IPS-18a (cell line): Measurements from ENCODE around the gene SLC27A3.

ENCODE experiments used
- H3K27ac ChIP-seq: one replicate; pipeline ENCODE4 v1.5.1; 2013; ENCODE audit warnings: low read length
- H3K27me3 ChIP-seq: one replicate; pipeline ENCODE4 v1.6.1; 2013; ENCODE audit warnings: mild to moderate bottlenecking, low read length; ENCODE audit not compliant: control insufficient read depth, insufficient read depth
- H3K36me3 ChIP-seq: one replicate; pipeline ENCODE4 v1.6.1; 2013; ENCODE audit warnings: low read depth, low read length; ENCODE audit not compliant: control insufficient read depth
- H3K4me1 ChIP-seq: one replicate; pipeline ENCODE4 v1.6.1; 2013; ENCODE audit warnings: low read depth, low read length; ENCODE audit not compliant: control insufficient read depth
- H3K4me3 ChIP-seq: one replicate; pipeline ENCODE4 v1.5.1; 2013; ENCODE audit warnings: low read length
- H3K9ac ChIP-seq: one replicate; pipeline ENCODE4 v1.6.1; 2013; ENCODE audit warnings: mild to moderate bottlenecking, low read length, moderate library complexity
- H3K9me3 ChIP-seq: one replicate; pipeline ENCODE4 v1.6.1; 2013; ENCODE audit warnings: low read depth, low read length; ENCODE audit not compliant: control insufficient read depth

SLC27A3 gene

GRCh38 chr1:153767519-153767918 is 7.7 kb upstream of the SLC27A3 start:
- H3K27ac ChIP-seq: no peak overlapping the region
- H3K9me3 ChIP-seq: no peaks in the 10 kb centered on the region
- peaks cover 74% of the 10 kb centered on the region for H3K36me3 ChIP-seq
- no peak overlapping the region for H3K9ac ChIP-seq
- peaks cover 11% of the 10 kb centered on the region for H3K4me1 ChIP-seq
- H3K4me3 ChIP-seq: no peak overlapping the region
- no peaks in the 10 kb centered on the region for H3K27me3 ChIP-seq

GRCh38 chr1:153768316-153769181 is 6.7 kb upstream of the SLC27A3 start:
- H3K36me3 ChIP-seq: peaks cover 72% of the 10 kb centered on the region
- H3K9ac ChIP-seq: no peak overlapping the region

GRCh38 chr1:153769221-153769620 is 6.0 kb upstream of the SLC27A3 start:
- Histone ChIP-seq H3K27ac (no peak overlapping the region), H3K27me3 (no peaks in the 10 kb centered on the region), H3K9me3 (no peaks in the 10 kb centered on the region), H3K36me3 (peaks cover 67% of the 10 kb centered on the region), H3K4me3 (no peak overlapping the region), H3K9ac (no peak overlapping the region), H3K4me1 (peaks cover 11% of the 10 kb centered on the region)

More at GRCh38 chr1:153768316-153769181, 6.7 kb upstream of the SLC27A3 start:
- H3K4me3 ChIP-seq: no peak overlapping the region
- no peaks in the 10 kb centered on the region for H3K27me3 ChIP-seq
- H3K27ac ChIP-seq: no peak overlapping the region
- peaks cover 11% of the 10 kb centered on the region for H3K4me1 ChIP-seq
- H3K9me3 ChIP-seq: no peaks in the 10 kb centered on the region

GRCh38 chr1:153770797-153771196 is 4.4 kb upstream of the SLC27A3 start:
- Histone ChIP-seq H3K9me3 (no peaks in the 10 kb centered on the region), H3K27me3 (no peaks in the 10 kb centered on the region), H3K36me3 (peaks cover 57% of the 10 kb centered on the region), H3K4me3 (no peak overlapping the region), H3K9ac (no peak overlapping the region), H3K4me1 (peaks cover 14% of the 10 kb centered on the region), H3K27ac (no peak overlapping the region)

GRCh38 chr1:153771261-153771660 is 3.9 kb upstream of the SLC27A3 start:
- H3K9me3 ChIP-seq: no peaks in the 10 kb centered on the region
- H3K4me3 ChIP-seq: no peak overlapping the region
- H3K4me1 ChIP-seq: peaks cover 14% of the 10 kb centered on the region
- peaks cover 57% of the 10 kb centered on the region for H3K36me3 ChIP-seq
- H3K9ac ChIP-seq: no peak overlapping the region
- H3K27me3 ChIP-seq: no peaks in the 10 kb centered on the region
- H3K27ac ChIP-seq: no peak overlapping the region

- H3K4me3 ChIP-seq: no peak overlapping the region
- no peak overlapping the region for H3K27ac ChIP-seq
- H3K4me1 ChIP-seq: peaks cover 18% of the 10 kb centered on the region
- peaks cover 53% of the 10 kb centered on the region for H3K36me3 ChIP-seq
- no peak overlapping the region for H3K9ac ChIP-seq
- H3K27me3 ChIP-seq: no peaks in the 10 kb centered on the region
- H3K9me3 ChIP-seq: no peaks in the 10 kb centered on the region
Observed at GRCh38 chr1:153771841-153772593, 3.2 kb upstream of the SLC27A3 start.

- no peak overlapping the region for H3K27ac ChIP-seq
- peaks cover 40% of the 10 kb centered on the region for H3K36me3 ChIP-seq
- H3K4me1 ChIP-seq: peaks cover 18% of the 10 kb centered on the region
- no peak overlapping the region for H3K9ac ChIP-seq
- no peak overlapping the region for H3K4me3 ChIP-seq
- H3K27me3 ChIP-seq: no peaks in the 10 kb centered on the region
- no peaks in the 10 kb centered on the region for H3K9me3 ChIP-seq
Observed at GRCh38 chr1:153773096-153773921, 1.9 kb upstream of the SLC27A3 start.

- Histone ChIP-seq H3K4me1 (peaks cover 18% of the 10 kb centered on the region), H3K27me3 (no peaks in the 10 kb centered on the region), H3K9ac (no peak overlapping the region)
Observed at GRCh38 chr1:153774026-153774595, 1.1 kb upstream of the SLC27A3 start.

GRCh38 chr1:153775458-153776327 is 486 bp downstream of the SLC27A3 start:
- H3K36me3 ChIP-seq: peaks cover 23% of the 10 kb centered on the region
- H3K9me3 ChIP-seq: no peaks in the 10 kb centered on the region
- H3K27ac ChIP-seq: peak overlapping the region; percentile 31
- H3K4me1 ChIP-seq: peaks cover 11% of the 10 kb centered on the region
- H3K27me3 ChIP-seq: no peaks in the 10 kb centered on the region
- H3K4me3 ChIP-seq: peak overlapping the region; percentile 86
- peak overlapping the region; percentile 78 for H3K9ac ChIP-seq

More at GRCh38 chr1:153774026-153774595, 1.1 kb upstream of the SLC27A3 start:
- no peak overlapping the region for H3K4me3 ChIP-seq
- no peaks in the 10 kb centered on the region for H3K9me3 ChIP-seq
- no peak overlapping the region for H3K27ac ChIP-seq
- peaks cover 32% of the 10 kb centered on the region for H3K36me3 ChIP-seq

- Histone ChIP-seq H3K4me3 (peak overlapping the region; percentile 86), H3K36me3 (peaks cover 18% of the 10 kb centered on the region), H3K9me3 (no peaks in the 10 kb centered on the region), H3K27me3 (no peaks in the 10 kb centered on the region), H3K9ac (no peak overlapping the region), H3K27ac (no peak overlapping the region), H3K4me1 (peaks cover 8% of the 10 kb centered on the region)
Observed at GRCh38 chr1:153776352-153776751, 1.1 kb downstream of the SLC27A3 start.
